Parathyroid adenoma (tissue), 2 donors: ENCODE data around the gene CLCN7.

ENCODE experiments used
- H2AFZ ChIP-seq: fragments of 300-600 bp; sonication (generic); one replicate; pipeline ENCODE4 v1.7.0; 2017; ENCODE audit warnings: antibody characterized with exemption, mild to moderate bottlenecking
- H3K27ac ChIP-seq: fragments of 300-600 bp; sonication (generic); one replicate; pipeline ENCODE4 v1.7.0; 2017
- H3K27me3 ChIP-seq: fragments of 300-600 bp; sonication (generic); one replicate; pipeline ENCODE4 v1.7.0; 2017; ENCODE audit warnings: low read length; ENCODE audit not compliant: control insufficient read depth, insufficient read depth
- H3K36me3 ChIP-seq: fragments of 300-600 bp; sonication (generic); one replicate; pipeline ENCODE4 v1.7.0; 2017; ENCODE audit warnings: low read length; ENCODE audit not compliant: control insufficient read depth, insufficient read depth
- H3K4me1 ChIP-seq: fragments of 300-600 bp; sonication (generic); one replicate; pipeline ENCODE4 v1.7.0; 2017; ENCODE audit warnings: control low read depth
- H3K4me2 ChIP-seq: fragments of 300-600 bp; sonication (generic); one replicate; pipeline ENCODE4 v1.7.0; 2017; ENCODE audit warnings: low read length
- H3K4me3 ChIP-seq: fragments of 300-600 bp; sonication (generic); one replicate; pipeline ENCODE4 v1.7.0; 2017; ENCODE audit warnings: low read depth, low read length
- H3K79me2 ChIP-seq: fragments of 300-600 bp; sonication (generic); one replicate; pipeline ENCODE4 v1.7.0; 2017; ENCODE audit warnings: control low read depth
- H3K9ac ChIP-seq: fragments of 300-600 bp; sonication (generic); one replicate; pipeline ENCODE4 v1.7.0; 2017; ENCODE audit warnings: mild to moderate bottlenecking
- H3K9me3 ChIP-seq: fragments of 300-600 bp; sonication (generic); one replicate; pipeline ENCODE4 v1.7.0; 2017; ENCODE audit warnings: low read length; ENCODE audit not compliant: control insufficient read depth
- CTCF ChIP-seq: fragments of 300-600 bp; sonication (generic); IDR thresholded peaks from one replicate; pipeline ENCODE4 v1.7.0; 2017; ENCODE audit warnings: antibody characterized with exemption, mild to moderate bottlenecking
- donor health status: primary hyperparathyroidism.

Gene CLCN7

GRCh38 chr16:1495889-1496262 lies 21.0 kb upstream of the CLCN7 start:
- no peaks in the 10 kb centered on the region for H3K36me3 ChIP-seq
- no peaks in the 10 kb centered on the region for H3K9me3 ChIP-seq
- no peak for TF ChIP-seq CTCF
- no peak overlapping the region for H3K9ac ChIP-seq
- H3K79me2 ChIP-seq, result peaks cover 3% of the 10 kb centered on the region
- peaks cover 6% of the 10 kb centered on the region for H3K4me1 ChIP-seq
- no peak overlapping the region for H2AFZ ChIP-seq
- no peak overlapping the region for H3K27ac ChIP-seq
- H3K4me3 ChIP-seq, result no peak overlapping the region
- no peaks in the 10 kb centered on the region for H3K27me3 ChIP-seq
- H3K4me2 ChIP-seq, result no peak overlapping the region

GRCh38 chr16:1495211-1495888 lies 20.5 kb upstream of the CLCN7 start:
- TF ChIP-seq CTCF, result no peak
- H2AFZ ChIP-seq, result no peak overlapping the region
- H3K4me2 ChIP-seq, result no peak overlapping the region
- H3K27ac ChIP-seq, result no peak overlapping the region
- H3K27me3 ChIP-seq, result no peaks in the 10 kb centered on the region
- H3K9ac ChIP-seq, result no peak overlapping the region
- no peaks in the 10 kb centered on the region for H3K9me3 ChIP-seq
- H3K79me2 ChIP-seq, result peaks cover 3% of the 10 kb centered on the region
- H3K4me1 ChIP-seq, result peaks cover 6% of the 10 kb centered on the region
- no peak overlapping the region for H3K4me3 ChIP-seq
- no peaks in the 10 kb centered on the region for H3K36me3 ChIP-seq

GRCh38 chr16:1494711-1495110 lies 19.9 kb upstream of the CLCN7 start:
- no peak overlapping the region for H3K9ac ChIP-seq
- TF ChIP-seq CTCF, result no peak
- H3K9me3 ChIP-seq, result no peaks in the 10 kb centered on the region
- H2AFZ ChIP-seq, result no peak overlapping the region
- H3K36me3 ChIP-seq, result no peaks in the 10 kb centered on the region
- H3K4me3 ChIP-seq, result no peak overlapping the region
- no peak overlapping the region for H3K27ac ChIP-seq
- peak overlapping the region; percentile 93 for H3K4me2 ChIP-seq
- H3K27me3 ChIP-seq, result no peaks in the 10 kb centered on the region
- H3K4me1 ChIP-seq, result peaks cover 6% of the 10 kb centered on the region
- H3K79me2 ChIP-seq, result peaks cover 3% of the 10 kb centered on the region

GRCh38 chr16:1494129-1494640 lies 19.4 kb upstream of the CLCN7 start:
- Histone ChIP-seq H2AFZ (peak overlapping the region; percentile 97), H3K4me3 (peak overlapping the region; percentile 65), H3K27ac (no peak overlapping the region), H3K9me3 (no peaks in the 10 kb centered on the region), H3K4me2 (peak overlapping the region; percentile 93), H3K27me3 (no peaks in the 10 kb centered on the region), H3K4me1 (peaks cover 6% of the 10 kb centered on the region), H3K9ac (no peak overlapping the region), H3K36me3 (no peaks in the 10 kb centered on the region), H3K79me2 (peaks cover 3% of the 10 kb centered on the region)
- peak; percentile 16 for TF ChIP-seq CTCF

GRCh38 chr16:1493746-1494094 lies 18.9 kb upstream of the CLCN7 start:
- no peaks in the 10 kb centered on the region for H3K36me3 ChIP-seq
- peak overlapping the region; percentile 97 for H2AFZ ChIP-seq
- peak overlapping the region; percentile 31 for H3K9ac ChIP-seq
- H3K27me3 ChIP-seq, result no peaks in the 10 kb centered on the region
- no peak overlapping the region for H3K27ac ChIP-seq
- peaks cover 6% of the 10 kb centered on the region for H3K4me1 ChIP-seq
- peaks cover 3% of the 10 kb centered on the region for H3K79me2 ChIP-seq
- peak overlapping the region; percentile 65 for H3K4me3 ChIP-seq
- H3K9me3 ChIP-seq, result no peaks in the 10 kb centered on the region
- TF ChIP-seq CTCF, result no peak
- H3K4me2 ChIP-seq, result peak overlapping the region; percentile 93
